SK-N-SH treated with all-trans-retinoic acid at 6 μM for 48 hours (cell line): ENCODE measurements around the gene WDTC1.
"Not testable (repeated sequence)": the region's sequence is repeated elsewhere in the genome, so short reads cannot be mapped to it uniquely, and the experiment has no call there.

Source experiments
- ATAC-seq: fragments of 200-7000 bp; cut with Tn5 transposase; 3 replicates; pipeline ENCODE4 v1.9.1; 2020; ENCODE audit warnings: mild to moderate bottlenecking, moderate library complexity
- BACH2 ChIP-seq: fragments of 250-450 bp; sonication (Bioruptor Pico); IDR thresholded peaks from 2 replicates; pipeline ENCODE4 v1.9.0; 2021; ENCODE audit warnings: mild to moderate bottlenecking, borderline replicate concordance
- CSDC2 ChIP-seq: fragments of 250-450 bp; sonication (Bioruptor Pico); IDR thresholded peaks from 2 replicates; pipeline ENCODE4 v1.5.0; 2020; ENCODE audit warnings: mild to moderate bottlenecking, moderate library complexity
- ESRRG ChIP-seq: fragments of 250-450 bp; sonication (Bioruptor Pico); IDR thresholded peaks from 2 replicates; pipeline ENCODE4 v1.6.1; 2021; ENCODE audit warnings: mild to moderate bottlenecking
- ISL1 ChIP-seq: fragments of 250-450 bp; sonication (Bioruptor Pico); IDR thresholded peaks from 2 replicates; pipeline ENCODE4 v2.1.2; 2022; ENCODE audit warnings: mild to moderate bottlenecking, moderate library complexity
- OSR1 ChIP-seq: fragments of 250-450 bp; sonication (Bioruptor Pico); IDR thresholded peaks from 2 replicates; pipeline ENCODE4 v1.8.0; 2022; ENCODE audit warnings: moderate library complexity, mild to moderate bottlenecking, inconsistent platforms
- PATZ1 ChIP-seq: fragments of 250-450 bp; sonication (Bioruptor Pico); IDR thresholded peaks from 2 replicates; pipeline ENCODE4 v1.8.0; 2020; ENCODE audit warnings: mild to moderate bottlenecking, moderate library complexity, borderline replicate concordance
- PPARA ChIP-seq: fragments of 250-450 bp; sonication (Bioruptor Pico); IDR thresholded peaks from 2 replicates; pipeline ENCODE4 v1.5.0; 2020; ENCODE audit warnings: mild to moderate bottlenecking, borderline replicate concordance
- SNAI2 ChIP-seq: fragments of 250-450 bp; sonication (Bioruptor Pico); IDR thresholded peaks from 2 replicates; pipeline ENCODE4 v1.5.0; 2020; ENCODE audit warnings: mild to moderate bottlenecking, moderate library complexity
- TCF4 ChIP-seq: fragments of 250-450 bp; sonication (Bioruptor Pico); IDR thresholded peaks from 2 replicates; pipeline ENCODE4 v1.8.0; 2021; ENCODE audit warnings: mild to moderate bottlenecking, moderate library complexity, borderline replicate concordance
- TOX ChIP-seq: fragments of 250-450 bp; sonication (Bioruptor Pico); IDR thresholded peaks from 2 replicates; pipeline ENCODE4 v1.8.0; 2021; ENCODE audit warnings: mild to moderate bottlenecking, moderate library complexity, borderline replicate concordance
- TSHZ2 ChIP-seq: fragments of 250-450 bp; sonication (Bioruptor Pico); IDR thresholded peaks from 2 replicates; pipeline ENCODE4 v1.5.0; 2020; ENCODE audit warnings: mild to moderate bottlenecking, moderate library complexity
- ZC3H10 ChIP-seq: fragments of 250-450 bp; sonication (Bioruptor Pico); IDR thresholded peaks from 2 replicates; pipeline ENCODE4 v1.5.1; 2021; ENCODE audit warnings: mild to moderate bottlenecking, moderate library complexity
- ZFP3 ChIP-seq: fragments of 250-450 bp; sonication (Bioruptor Pico); IDR thresholded peaks from 2 replicates; pipeline ENCODE4 v1.5.0; 2020; ENCODE audit warnings: mild to moderate bottlenecking, moderate library complexity
- ZFP30 ChIP-seq: fragments of 450-650 bp; formaldehyde crosslinking; IDR thresholded peaks from 2 replicates; pipeline ENCODE4 v1.5.0; 2022; ENCODE audit warnings: mild to moderate bottlenecking, moderate library complexity
- ZNF565 ChIP-seq: fragments of 450-650 bp; formaldehyde crosslinking; conservative IDR thresholded peaks from 2 replicates; pipeline ENCODE4 v1.5.0; 2020; ENCODE audit warnings: low read depth, mild to moderate bottlenecking, moderate library complexity
- TF ChIP-seq, protein P1 (sequence below): fragments of 250-450 bp; sonication (Bioruptor Pico); IDR thresholded peaks from 2 replicates; pipeline ENCODE4 v1.5.1; 2021; ENCODE audit warnings: mild to moderate bottlenecking, moderate library complexity
- TF ChIP-seq, protein P2 (sequence below): fragments of 250-450 bp; sonication (Bioruptor Pico); IDR thresholded peaks from 2 replicates; pipeline ENCODE4 v1.5.1; 2020; ENCODE audit warnings: low read depth, mild to moderate bottlenecking, moderate library complexity

WDTC1 gene

GRCh38 chr1:27220096-27220495 lies 14.3 kb upstream of the WDTC1 start (continued):
- no peak for TF ChIP-seq PATZ1
- TF ChIP-seq CSDC2 (CRISPR knock-in tag): no peak
- no peak for TF ChIP-seq BACH2
- TF ChIP-seq ESRRG (CRISPR knock-in tag): no peak
- TF ChIP-seq PPARA (CRISPR knock-in tag): no peak

DNA sequence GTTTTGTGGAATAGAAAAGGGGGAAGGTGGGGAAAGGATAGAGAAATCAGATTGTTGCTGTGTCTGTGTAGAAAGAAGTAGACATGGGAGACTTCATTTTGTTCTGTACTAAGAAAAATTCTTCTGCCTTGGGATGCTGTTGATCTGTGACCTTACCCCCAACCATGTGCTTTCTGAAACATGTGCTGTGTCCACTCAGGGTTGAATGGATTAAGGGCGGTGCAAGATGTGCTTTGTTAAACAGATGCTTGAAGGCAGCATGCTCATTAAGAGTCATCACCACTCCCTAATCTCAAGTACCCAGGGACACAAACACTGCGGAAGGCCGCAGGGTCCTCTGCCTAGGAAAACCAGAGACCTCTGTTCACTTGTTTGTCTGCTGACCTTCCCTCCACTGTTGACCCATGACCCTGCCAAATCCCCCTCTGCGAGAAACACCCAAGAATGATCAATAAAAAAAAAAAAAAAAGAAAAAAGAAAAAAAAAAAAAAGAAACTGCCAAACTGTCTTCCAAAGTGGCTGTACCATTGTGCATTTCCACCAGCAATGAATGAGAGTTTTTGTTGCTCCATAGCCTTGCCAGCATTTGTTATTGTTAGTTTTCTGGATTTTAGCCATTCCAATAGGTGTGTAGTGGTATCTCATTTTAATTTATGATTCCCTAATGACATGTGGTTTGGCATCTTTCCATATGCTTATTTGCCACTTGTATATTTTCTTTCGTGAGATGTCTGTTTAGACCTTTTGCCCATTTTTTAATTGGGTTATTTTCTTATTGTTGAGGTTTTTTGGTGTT lies 13.5 kb upstream of the WDTC1 start:
- ATAC-seq: not testable (repeated sequence)

GRCh38 chr1:27225621-27226020 lies 8.8 kb upstream of the WDTC1 start:
- no peak for ATAC-seq
- TF ChIP-seq OSR1 (no peak), ZFP30 (CRISPR knock-in tag) (no peak)
- TF ChIP-seq, protein P1, sequence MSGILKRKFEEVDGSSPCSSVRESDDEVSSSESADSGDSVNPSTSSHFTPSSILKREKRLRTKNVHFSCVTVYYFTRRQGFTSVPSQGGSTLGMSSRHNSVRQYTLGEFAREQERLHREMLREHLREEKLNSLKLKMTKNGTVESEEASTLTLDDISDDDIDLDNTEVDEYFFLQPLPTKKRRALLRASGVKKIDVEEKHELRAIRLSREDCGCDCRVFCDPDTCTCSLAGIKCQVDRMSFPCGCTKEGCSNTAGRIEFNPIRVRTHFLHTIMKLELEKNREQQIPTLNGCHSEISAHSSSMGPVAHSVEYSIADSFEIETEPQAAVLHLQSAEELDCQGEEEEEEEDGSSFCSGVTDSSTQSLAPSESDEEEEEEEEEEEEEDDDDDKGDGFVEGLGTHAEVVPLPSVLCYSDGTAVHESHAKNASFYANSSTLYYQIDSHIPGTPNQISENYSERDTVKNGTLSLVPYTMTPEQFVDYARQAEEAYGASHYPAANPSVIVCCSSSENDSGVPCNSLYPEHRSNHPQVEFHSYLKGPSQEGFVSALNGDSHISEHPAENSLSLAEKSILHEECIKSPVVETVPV (CRISPR knock-in tag): no peak

- ATAC-seq: no peak
- TF ChIP-seq ESRRG (CRISPR knock-in tag) (no peak), ZC3H10 (CRISPR knock-in tag) (no peak), ISL1 (CRISPR knock-in tag) (no peak), ZFP30 (CRISPR knock-in tag) (no peak), OSR1 (no peak)
Measured at GRCh38 chr1:27227765-27228164, 6.7 kb upstream of the WDTC1 start.

GRCh38 chr1:27233667-27234048 lies 774 bp upstream of the WDTC1 start:
- TF ChIP-seq ZFP30 (CRISPR knock-in tag) (no peak), TSHZ2 (CRISPR knock-in tag) (no peak), ZFP3 (no peak)
- ATAC-seq: peak; percentile 11

GRCh38 chr1:27235827-27236226 lies 1.4 kb downstream of the WDTC1 start:
- TF ChIP-seq SNAI2 (CRISPR knock-in tag) (no peak), TOX (no peak), PPARA (CRISPR knock-in tag) (no peak), ZFP3 (no peak), OSR1 (no peak), ISL1 (CRISPR knock-in tag) (no peak), ZNF565 (CRISPR knock-in tag) (no peak), TCF4 (no peak)
- TF ChIP-seq, protein P2, sequence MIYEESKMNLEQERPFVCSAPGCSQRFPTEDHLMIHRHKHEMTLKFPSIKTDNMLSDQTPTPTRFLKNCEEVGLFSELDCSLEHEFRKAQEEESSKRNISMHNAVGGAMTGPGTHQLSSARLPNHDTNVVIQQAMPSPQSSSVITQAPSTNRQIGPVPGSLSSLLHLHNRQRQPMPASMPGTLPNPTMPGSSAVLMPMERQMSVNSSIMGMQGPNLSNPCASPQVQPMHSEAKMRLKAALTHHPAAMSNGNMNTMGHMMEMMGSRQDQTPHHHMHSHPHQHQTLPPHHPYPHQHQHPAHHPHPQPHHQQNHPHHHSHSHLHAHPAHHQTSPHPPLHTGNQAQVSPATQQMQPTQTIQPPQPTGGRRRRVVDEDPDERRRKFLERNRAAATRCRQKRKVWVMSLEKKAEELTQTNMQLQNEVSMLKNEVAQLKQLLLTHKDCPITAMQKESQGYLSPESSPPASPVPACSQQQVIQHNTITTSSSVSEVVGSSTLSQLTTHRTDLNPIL (CRISPR knock-in tag): no peak
- TF ChIP-seq, all 23 proteins: peak for 0
- ATAC-seq: no peak
